Measurements from ENCODE around the gene NPC2.

DNA sequence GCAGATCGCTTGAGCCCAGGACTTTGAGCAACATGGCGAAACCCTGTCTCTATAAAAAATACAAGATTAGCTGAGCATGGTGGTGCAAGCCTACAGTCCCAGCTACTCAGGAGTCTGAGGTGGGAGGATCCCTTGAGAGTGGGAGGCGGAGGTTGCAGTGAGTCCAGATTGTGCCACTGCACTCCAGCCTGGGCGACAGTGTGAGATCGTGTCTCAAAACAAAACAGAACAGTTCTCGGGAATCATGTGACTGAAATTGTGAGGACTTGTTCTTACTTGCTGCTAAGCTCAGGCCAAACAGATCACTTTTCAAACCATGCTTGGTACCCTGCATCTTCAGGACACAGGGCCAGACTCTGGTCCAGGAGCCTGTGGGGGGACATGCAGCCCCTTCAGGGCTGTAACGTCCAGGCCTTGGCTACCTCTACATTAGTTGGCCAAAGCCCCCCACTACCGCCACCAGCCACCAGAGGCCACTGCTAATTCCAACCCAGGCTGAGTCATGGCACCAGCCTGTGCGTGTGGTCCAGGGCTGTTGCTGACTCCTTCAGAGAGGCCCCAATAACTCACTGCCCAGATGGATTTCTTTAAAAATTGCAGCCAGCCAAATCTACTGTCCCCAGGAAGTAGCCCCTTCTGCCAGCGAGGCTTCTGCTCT lies 33.7 kb downstream of the NPC2 start:
- TF ChIP-seq, protein P1, sequence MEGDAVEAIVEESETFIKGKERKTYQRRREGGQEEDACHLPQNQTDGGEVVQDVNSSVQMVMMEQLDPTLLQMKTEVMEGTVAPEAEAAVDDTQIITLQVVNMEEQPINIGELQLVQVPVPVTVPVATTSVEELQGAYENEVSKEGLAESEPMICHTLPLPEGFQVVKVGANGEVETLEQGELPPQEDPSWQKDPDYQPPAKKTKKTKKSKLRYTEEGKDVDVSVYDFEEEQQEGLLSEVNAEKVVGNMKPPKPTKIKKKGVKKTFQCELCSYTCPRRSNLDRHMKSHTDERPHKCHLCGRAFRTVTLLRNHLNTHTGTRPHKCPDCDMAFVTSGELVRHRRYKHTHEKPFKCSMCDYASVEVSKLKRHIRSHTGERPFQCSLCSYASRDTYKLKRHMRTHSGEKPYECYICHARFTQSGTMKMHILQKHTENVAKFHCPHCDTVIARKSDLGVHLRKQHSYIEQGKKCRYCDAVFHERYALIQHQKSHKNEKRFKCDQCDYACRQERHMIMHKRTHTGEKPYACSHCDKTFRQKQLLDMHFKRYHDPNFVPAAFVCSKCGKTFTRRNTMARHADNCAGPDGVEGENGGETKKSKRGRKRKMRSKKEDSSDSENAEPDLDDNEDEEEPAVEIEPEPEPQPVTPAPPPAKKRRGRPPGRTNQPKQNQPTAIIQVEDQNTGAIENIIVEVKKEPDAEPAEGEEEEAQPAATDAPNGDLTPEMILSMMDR (IDR thresholded peaks at IDR 0.05) = peak; percentile 11 to 45 (median 20)
- TF ChIP-seq POLR2AphosphoS5 (IDR thresholded peaks at IDR 0.05) (no peak), POLR2A (IDR thresholded peaks at IDR 0.05; ENCODE audit: low read depth) (no peak), EP300 (IDR thresholded peaks at IDR 0.05) (no peak)

All from esophagus muscularis mucosa (tissue), 4 donors.